ENCODE results near the gene LGALS8. TPM values are rescaled to one million over a fixed set of nuclear protein-coding genes. Genes with fewer than 3 reads are reported as not detected.
A peak's percentile ranks its signal among the peaks of the same experiment; 100 is the strongest.
"Not testable (repeated sequence)": the region's sequence is repeated elsewhere in the genome, so short reads cannot be mapped to it uniquely, and the experiment has no call there.

Gene LGALS8
- total RNA-seq, 1 donor from 2014 or later: 21.2 TPM

DNA sequence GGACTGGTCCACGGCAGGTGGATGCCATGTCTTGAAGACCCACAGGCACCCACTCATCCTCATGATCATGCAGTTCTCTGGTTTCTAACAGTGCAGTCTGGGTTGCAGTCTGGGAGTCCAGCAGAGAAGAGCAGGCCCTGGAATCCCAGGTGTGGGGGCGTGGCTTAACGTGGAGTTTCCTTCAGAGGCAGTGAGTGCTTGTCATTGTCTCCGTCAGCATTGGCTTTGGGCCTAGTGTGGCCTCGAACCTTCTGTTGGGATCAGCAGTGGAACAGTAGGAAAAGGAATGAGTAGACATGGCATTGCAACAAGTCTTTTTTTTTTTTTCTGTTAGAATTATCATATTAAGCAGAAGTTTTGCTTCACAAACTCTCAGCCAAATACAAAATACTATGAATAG, 12.8 kb downstream of the LGALS8 start:
- DNase-seq (ENCODE audit: low read depth): no peak

DNA sequence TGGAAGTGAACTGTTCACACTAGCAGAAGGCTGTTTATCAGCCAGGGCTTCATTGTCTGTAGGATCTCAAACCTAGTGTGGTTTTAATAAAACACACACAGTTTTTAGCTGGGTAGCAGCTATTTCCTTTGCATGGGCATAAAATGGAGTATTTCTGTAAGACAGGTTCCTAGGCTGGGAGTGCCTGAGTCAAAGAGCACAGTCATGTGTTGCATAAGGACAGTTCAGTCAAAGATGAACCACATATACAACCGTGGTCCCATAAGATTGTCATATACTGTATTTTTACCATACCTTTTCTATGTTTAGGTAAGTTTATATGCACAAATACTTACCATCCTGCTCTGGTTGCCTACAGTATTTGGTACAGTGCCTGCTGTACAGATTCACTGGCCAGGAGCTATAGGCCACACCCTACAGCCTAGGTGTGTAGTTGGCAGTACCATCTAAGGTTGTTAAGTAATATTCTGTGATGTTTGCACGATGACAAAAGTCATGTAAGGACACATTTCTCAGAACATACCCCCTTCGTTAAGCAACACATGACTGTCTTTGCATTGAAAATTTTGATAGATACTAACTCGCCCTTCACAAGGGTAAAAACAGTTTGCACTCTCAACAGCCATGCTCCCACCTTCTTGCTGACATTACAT, 17.2 kb downstream of the LGALS8 start:
- DNase-seq (ENCODE audit: low read depth): no peak

DNA sequence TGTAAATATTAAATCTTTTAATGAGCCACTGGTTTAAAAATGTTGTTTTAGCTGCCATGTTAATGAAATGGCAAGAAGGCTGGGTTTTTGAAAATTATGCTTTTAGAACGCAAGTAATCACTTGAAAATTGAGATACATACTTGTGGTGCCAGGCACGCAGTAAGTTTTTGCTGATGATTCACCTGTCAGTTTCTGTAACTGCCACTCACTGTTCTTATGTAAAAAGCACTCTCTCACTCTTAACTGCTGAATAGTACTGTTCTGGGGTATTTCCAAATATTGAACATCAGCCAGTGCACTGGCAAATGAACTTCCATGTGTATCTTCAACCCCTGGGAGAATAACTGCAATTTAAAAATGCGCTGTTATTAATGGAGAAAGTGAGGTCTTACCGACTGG, 17.9 kb downstream of the LGALS8 start:
- DNase-seq (ENCODE audit: low read depth): peak; percentile 16

DNA sequence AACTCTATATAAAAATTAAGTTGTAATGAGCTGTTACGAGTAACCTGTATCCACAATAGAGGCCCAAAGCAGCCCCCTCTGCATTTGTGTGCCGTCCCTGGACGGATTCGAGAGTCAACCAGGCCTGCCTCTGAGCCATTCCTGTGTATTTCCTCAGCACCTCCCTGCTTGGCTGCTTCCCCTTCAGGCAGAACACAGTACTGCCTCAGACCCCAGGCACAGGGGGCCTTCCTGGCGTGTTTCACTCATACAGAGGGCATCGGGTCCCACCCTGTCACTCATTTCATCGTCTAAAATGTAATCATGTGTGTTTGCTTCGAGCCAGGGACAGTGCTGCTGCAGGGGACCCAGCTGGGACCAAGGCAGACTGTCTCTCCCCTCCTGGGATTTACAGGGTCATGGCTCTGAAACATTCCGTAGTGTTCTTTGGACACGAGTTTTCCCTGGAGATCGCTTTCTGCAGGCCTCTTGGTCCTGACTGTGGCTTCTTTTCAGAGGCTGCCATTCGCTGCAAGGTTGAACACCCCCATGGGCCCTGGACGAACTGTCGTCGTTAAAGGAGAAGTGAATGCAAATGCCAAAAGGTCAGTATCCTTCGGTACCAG, 19.4 kb downstream of the LGALS8 start:
- DNase-seq (ENCODE audit: low read depth): no peak

DNA sequence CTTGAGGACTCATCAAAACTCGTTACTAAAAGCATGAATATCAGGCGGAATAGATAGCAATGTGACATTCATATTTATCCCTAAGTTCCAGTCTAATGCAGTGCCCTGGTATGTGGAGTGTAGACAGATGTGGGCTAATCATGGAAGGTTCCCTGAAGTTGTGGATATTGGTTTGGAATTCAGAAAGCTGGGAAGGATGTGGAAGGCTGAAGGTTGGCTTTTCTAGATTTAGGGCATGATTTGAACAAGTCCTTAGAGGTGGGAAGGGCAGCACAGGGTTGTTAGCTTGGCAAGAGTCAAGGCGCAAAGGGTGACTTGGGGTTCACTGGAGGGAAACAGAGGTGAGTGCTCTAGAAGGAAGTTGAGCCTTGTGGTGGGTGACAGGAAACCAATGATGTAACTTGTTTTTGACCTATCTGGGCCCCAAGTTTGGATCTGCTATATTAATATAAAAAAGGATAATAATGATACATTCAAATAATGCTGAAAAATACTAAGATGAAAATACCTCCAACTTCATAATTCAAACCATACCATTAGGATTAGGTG, 21.9 kb downstream of the LGALS8 start:
- no peak for DNase-seq (ENCODE audit: low read depth)

DNA sequence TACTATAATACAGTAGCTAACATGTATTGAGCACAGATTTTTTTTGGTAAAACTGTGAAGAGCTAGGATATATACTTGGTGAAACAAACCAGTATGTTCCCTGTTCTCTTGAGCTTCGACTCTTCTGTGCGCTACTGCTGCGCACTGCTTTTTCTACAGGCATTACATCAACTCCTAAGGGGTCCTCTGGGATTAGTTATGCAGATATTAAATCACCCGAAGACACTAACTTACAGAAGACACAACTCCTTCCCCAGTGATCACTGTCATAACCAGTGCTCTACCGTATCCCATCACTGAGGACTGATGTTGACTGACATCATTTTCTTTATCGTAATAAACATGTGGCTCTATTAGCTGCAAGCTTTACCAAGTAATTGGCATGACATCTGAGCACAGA, 24.7 kb downstream of the LGALS8 start:
- no peak for DNase-seq (ENCODE audit: low read depth)

DNA sequence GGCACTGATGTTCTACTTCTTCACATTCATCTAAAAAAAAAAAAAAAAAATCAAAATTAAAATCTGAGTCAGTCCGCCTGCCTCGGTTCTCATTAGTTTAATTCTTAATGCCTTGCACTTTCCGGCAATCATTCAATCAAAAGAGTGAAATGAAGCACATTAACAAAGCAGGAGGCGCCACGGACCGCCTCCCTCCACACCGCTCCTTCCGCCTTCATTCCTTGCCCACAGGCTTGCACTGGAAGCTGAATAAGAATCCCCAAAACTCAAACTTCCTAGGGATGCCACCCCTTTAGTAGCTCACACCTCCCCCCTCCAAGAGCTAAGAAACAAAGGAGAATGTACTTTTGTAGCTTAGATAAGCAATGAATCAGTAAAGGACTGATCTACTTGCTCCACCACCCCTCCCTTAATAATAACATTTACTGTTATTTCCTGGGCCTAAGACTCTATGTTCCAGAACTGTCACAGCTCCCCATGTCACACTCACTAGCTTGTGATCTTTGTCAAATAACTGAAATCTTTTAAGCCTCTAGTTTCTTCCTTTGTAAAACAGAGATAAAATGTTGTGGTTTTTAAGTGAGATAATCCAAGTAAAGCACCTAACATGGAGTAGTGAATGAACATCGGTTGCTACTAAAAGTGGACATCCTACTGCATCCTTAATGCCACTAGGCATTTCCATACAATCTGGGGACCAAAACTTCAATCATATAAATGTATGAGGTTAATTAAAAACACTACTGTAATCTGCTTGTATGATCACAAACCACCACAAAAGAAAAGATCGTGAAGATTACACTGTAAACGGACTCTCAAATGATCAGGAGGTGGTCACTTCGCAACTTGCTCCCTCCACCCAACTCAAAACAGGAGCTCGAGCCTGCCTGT, 27.4 kb downstream of the LGALS8 start:
- DNase-seq (ENCODE audit: low read depth): no peak

DNA sequence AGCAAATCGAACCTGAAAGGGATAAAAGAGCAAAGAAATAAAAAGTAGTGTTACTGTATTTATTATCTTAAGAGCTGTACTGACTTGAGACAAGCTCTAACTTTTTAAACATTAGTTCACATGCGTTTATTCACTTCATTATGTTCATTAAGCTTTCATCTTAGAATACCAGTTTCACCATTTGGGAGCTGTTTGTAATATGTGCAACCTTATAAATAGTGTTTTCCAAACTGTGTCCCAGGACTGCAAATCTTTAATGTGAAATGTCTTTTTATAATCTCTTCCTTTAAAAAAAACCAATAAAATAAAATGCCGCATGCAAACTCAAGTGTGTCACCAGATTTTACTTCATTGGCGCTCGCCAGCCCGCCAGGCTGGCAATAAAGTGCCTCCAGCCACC, 28.3 kb downstream of the LGALS8 start:
- DNase-seq (ENCODE audit: low read depth): no peak

DNA sequence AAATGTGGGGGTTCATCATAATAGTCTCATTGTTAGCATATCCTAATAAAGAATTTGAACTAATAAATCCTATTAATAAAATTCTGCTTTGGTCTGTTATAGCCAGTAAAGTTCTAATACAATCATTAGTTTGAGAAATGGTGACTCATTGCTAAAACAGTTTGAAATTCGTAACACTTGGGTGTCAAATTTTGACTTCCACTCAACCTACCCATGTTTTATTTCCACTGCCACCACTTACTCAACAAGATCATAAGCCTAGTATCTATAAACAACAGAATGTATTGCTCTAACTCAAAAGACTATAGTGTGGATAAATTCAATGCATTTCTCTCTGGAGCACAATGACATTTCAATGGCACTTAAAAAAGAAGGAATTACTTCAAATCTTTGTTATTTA, 29.1 kb downstream of the LGALS8 start:
- no peak for DNase-seq (ENCODE audit: low read depth)

DNA sequence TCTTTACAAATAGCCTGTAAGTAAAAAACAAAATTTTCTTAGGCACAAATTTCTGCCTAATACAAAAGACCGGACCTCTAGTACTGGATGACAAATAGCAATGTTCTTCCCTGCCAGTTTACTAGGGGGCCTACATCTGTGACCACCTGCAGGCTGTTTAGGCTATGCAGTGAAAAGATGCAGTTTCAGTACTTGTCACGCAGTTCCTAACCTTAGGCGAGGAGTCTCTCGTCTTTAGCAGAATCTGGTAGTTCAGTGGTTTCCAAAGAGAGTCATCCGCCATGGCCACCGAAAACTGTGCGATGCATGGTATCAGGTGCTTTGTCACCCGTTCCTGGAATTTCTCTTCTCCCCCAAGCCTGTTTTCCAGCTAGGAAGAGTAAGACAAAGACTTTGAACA, 29.6 kb downstream of the LGALS8 start:
- DNase-seq (ENCODE audit: low read depth): no peak

DNA sequence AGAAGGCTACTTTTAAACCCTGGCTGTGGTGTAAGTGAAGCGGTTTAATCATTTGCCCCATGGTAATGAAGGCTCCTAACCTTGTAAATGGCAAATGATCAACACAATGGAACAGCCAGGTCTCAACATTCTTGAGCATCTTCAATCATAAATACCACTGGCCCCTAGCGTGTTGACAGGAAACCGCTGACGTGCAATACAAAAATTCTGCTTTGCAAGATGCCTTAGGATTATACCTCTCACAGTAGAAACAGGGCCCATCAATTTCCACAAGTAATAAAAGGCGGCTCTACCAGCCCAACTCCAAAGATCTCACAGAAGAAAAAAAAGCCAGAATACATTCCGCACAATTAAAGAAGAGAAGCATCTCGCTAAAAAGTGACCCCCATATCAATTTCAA, 32.8 kb downstream of the LGALS8 start:
- no peak for DNase-seq (ENCODE audit: low read depth)

DNA sequence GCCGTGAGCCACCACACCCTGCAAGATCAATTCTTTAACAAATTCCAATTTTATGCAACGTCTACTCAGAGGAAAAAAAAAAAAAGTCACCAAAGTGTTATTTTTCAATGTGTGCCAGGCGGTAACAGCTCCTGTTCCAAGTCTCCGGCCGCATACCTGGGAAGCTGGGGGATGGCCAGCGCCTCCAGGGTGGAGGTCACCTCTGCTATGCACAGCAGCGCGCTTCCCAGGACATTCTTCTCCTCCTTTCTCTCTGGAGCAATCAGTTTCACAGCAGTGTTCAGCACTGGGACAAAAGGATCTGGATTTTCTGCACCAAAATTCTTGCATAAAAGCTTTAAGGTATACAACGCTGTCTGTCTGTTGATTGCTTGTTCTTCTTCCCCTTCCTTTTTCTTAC, 34.3 kb downstream of the LGALS8 start:
- no peak for DNase-seq (ENCODE audit: low read depth)

DNA sequence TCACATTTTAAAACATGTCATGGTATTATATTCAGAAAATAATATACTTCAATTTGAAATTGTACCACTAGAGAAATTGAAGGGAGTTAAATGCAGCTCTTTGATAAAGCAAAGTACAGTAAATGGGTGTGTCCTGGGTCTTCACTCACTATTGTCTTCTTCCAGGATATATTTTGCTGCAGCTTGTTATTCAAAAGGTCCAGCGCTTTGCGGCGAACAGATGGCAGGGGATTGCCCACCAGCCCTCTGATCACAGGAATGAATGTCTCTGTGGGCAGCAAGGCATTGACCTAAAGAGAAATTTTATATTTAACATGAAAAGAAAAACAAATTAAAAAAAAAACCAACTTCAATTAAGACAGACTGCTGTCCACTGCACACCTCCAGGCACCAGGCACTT, 35.1 kb downstream of the LGALS8 start:
- DNase-seq (ENCODE audit: low read depth): no peak

DNA sequence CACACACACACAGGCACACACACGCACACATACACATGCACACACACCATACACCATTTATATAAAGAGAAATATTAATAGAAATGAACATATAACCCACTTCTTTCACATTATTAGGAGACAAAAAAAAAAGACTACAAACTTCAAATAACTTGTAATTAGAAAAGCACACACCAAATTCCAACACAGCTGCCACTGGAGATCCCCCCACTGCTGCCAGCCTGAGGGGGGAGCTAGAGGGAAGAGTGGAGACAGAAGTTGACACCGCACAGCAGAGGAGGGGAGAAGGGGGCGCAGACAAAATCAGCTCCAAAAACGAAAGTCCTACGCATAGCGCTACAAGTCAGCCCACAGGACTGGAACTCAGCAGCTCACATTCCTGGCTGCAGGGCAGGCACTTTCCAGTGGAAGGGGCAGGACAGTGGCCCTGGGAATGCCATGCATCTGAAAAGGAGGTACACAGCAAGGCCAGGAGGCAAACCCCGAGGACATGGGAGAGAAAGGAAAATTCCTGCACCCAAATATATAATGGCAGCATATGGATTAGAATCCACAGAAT, 36.5 kb downstream of the LGALS8 start:
- DNase-seq (ENCODE audit: low read depth): no peak

DNA sequence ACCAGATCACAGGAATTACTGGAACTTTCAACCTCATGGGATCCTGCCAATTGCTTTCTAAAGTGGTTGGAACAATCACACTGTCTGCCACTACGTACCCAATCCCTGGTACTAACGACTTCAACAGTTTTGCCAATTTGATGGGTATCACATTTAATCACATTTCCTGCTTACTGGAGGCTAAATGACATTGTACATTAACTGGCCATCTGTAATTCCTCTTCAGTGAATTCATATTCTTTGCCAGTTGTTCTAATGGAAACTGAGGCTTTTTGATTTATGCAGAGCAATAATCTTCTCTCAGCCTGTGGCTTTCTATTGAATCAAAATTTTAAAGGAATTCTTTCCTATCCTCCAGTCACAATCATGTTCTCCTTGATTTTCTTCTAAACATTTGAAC, 38.2 kb downstream of the LGALS8 start:
- no peak for DNase-seq (ENCODE audit: low read depth)

DNA sequence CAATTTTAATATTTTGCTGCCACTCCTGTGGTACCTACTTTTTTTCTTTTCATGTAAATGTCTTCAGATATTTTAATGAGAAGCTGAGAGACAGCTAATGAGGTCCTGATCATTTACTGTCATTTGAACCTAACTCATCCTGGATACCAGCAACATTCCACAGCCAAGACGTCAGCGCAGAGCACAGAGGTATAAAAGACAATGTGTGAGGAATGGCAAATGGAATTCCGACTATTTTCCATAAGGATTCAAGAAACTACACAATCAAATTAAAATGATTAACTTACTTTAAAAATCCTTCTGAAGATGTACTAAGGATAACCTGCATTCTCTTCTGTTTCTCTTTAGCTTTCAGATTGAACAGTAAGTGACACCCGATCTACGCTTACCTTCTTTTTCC, 41.7 kb downstream of the LGALS8 start:
- no peak for DNase-seq (ENCODE audit: low read depth)

DNA sequence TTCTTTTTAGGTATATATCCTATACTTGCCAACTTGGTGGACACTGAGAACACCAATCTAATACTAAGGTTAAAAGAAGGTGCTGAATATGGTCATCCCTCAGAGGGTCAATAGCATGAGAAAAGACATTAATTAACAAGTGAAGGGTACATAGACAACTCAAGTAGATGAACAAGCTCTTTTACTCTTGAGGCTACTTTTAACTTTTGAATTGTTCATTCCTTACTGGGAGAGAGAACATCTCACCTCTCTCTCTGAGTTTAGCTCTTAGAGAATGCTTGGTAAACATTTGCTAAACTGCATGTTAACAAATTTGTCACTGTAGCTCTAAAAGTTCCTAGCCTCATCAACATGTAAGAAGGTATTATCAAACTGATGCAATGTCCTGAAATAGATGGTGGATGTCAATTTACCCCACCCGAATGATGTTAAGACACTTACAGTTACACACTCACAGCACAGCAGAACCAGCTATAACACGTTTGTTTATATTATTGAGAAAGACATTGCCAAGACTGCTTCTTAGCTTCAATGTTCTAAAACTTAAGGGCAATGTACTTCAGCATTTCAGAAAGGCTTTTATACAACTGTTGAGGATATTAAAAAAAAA, 44.6 kb downstream of the LGALS8 start:
- no peak for DNase-seq (ENCODE audit: low read depth)

DNA sequence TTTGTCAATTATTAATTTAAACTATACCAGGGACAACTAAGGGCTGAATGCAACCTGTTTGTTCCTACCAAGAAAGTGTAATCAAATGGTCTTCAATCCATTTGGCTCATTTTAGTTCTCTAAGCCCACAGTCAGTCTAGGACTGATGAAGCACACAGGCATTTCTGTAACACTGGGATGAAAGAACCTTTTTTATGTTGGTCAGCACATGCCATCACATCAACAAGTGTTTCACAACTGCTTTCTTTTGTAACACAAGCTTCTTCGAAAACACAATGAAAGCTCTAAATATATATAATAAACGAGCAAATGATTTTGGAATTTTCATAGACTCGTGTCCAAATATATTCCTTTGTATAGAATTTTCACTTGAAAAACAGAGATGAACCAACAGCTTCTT, 51.7 kb downstream of the LGALS8 start:
- DNase-seq (ENCODE audit: low read depth): no peak

DNA sequence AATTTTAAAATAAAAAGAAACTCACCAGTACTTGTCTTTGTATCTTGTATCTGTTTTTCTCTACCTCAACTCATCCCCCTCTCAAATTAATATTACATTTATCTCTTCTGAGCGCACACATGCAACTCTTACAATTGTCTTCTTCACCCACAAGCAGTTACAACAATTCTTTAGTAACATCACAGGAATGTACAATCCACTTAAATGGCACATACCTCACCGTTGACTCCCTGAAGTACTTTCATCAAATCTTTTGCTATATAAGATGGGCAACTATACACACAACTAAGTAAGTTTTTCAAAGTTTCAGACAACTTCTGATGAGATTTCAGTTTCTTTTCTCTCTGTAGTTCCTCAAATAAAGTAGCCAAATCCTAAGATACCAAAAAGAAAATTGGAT, 52.2 kb downstream of the LGALS8 start:
- no peak for DNase-seq (ENCODE audit: low read depth)

DNA sequence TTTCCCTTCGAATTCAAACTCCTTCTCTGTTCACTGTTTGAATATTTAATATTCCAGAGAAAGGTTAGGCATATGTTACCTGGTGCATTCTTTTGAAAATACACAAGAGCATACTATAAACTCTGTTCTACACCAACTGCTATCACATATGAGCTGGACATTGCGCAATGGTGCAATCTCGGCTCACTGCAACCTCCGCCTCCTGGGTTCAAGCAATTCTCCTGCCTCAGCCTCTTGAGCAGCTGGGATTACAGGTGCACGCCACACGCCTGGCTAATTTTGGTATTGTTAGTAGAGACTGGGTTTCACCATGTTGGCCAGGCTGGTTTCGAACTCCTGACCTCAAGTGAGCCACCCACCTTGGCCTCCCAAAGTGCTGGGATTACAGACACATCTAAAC, 53.3 kb downstream of the LGALS8 start:
- not testable (repeated sequence) for DNase-seq (ENCODE audit: low read depth)

DNA sequence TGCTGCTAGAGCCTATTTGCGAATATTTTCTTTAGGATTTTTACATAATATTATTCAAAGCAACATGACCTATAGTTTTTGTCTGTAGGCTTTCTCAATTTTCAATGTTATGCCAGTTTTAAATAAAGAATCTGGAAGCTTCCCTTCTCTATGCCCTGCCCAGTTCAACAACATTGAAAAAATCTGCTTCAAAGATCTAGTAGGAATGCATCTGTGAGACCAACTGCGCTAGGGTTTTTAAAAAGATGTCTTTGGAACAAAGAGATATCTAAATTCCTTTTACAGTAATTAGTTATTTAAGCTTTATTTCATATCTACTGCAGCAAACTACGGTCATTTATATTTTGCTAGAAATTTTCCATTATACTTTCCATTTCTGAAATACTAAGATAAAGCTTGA, 54.9 kb downstream of the LGALS8 start:
- no peak for DNase-seq (ENCODE audit: low read depth)
